Measurements from ENCODE around the gene GALNT2. TPM values are rescaled to one million over a fixed set of nuclear protein-coding genes. Genes with fewer than 3 reads are reported as not detected.
A peak's percentile ranks its signal among the peaks of the same experiment; 100 is the strongest.

Gene GALNT2
- total and polyA plus RNA-seq, 9 of the 15 experiments (the other 6 are each of a cell fraction or from before 2014, with no cell fraction given) = 1.6 to 106 (median 51.9) TPM

DNA sequence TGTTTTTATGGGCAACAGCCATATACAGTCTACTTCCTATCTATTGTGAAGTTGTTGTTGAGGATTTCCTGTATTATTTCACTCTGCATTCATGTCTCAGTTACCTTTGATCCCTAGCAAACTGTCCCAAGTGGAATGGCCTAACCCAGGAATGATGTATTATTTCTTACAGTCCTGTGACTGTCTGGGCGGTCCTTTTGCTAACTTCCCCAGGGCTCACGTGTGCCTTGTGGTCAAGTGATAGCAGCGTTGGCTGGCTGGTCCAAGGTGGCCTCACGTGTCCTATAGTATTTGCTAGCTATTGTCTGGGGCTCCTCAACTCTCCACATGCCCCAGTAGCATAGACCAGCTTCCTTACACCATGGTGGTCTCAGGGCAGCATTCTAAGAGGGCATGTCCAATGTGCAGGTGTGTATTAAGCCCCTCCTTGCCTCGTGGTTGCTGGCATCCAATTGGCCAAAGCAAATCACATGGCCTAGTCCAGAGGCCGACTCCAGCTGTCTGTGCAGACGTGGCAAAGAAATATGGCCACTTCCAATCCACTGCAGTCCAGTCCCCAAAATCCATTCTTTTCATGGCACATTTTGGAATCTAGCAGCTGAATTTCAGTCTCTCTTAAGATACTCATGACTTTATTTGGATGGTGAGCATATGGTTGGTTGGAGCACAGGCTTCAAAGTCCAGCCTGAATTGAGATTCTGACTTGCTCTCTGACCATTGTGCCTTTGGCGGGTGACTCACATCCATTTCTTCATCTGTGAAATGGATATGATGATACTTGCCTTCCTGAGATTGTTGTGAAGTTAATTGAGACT is 94.1 kb downstream of the GALNT2 start (continued):
- TF ChIP-seq SRSF7 (optimal IDR thresholded peaks at IDR 0.05; ENCODE audit: low read depth, low read length) = no peak
- no peak for TF ChIP-seq FOXA3 (CRISPR knock-in tag; conservative IDR thresholded peaks at IDR 0.05 in 1 of 2, IDR thresholded peaks at IDR 0.05 in 1 of 2)
- TF ChIP-seq TAF7 (tag; IDR thresholded peaks at IDR 0.05) = peak; percentile 55
- peak; percentile 87; the same call in 1 of the 2 replicates for TF ChIP-seq ZNF766 (CRISPR knock-in tag; conservative IDR thresholded peaks at IDR 0.05)
- TF ChIP-seq, protein P1, sequence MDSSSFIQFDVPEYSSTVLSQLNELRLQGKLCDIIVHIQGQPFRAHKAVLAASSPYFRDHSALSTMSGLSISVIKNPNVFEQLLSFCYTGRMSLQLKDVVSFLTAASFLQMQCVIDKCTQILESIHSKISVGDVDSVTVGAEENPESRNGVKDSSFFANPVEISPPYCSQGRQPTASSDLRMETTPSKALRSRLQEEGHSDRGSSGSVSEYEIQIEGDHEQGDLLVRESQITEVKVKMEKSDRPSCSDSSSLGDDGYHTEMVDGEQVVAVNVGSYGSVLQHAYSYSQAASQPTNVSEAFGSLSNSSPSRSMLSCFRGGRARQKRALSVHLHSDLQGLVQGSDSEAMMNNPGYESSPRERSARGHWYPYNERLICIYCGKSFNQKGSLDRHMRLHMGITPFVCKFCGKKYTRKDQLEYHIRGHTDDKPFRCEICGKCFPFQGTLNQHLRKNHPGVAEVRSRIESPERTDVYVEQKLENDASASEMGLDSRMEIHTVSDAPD (CRISPR knock-in tag; IDR thresholded peaks at IDR 0.05) = no peak
- peak; percentile 72; the same call in 1 of the 2 replicates for TF ChIP-seq HSF4 (CRISPR knock-in tag; IDR thresholded peaks at IDR 0.05; ENCODE audit: borderline replicate concordance)
- TF ChIP-seq ZNF282 (CRISPR knock-in tag; IDR thresholded peaks at IDR 0.05) = no peak
- TF ChIP-seq, protein P2, sequence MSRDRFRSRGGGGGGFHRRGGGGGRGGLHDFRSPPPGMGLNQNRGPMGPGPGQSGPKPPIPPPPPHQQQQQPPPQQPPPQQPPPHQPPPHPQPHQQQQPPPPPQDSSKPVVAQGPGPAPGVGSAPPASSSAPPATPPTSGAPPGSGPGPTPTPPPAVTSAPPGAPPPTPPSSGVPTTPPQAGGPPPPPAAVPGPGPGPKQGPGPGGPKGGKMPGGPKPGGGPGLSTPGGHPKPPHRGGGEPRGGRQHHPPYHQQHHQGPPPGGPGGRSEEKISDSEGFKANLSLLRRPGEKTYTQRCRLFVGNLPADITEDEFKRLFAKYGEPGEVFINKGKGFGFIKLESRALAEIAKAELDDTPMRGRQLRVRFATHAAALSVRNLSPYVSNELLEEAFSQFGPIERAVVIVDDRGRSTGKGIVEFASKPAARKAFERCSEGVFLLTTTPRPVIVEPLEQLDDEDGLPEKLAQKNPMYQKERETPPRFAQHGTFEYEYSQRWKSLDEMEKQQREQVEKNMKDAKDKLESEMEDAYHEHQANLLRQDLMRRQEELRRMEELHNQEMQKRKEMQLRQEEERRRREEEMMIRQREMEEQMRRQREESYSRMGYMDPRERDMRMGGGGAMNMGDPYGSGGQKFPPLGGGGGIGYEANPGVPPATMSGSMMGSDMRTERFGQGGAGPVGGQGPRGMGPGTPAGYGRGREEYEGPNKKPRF (IDR thresholded peaks at IDR 0.05; ENCODE audit: low read depth, low read length) = no peak
- TF ChIP-seq ZNF184 (CRISPR knock-in tag; IDR thresholded peaks at IDR 0.05) = no peak
- no peak for TF ChIP-seq EZH2 (IDR thresholded peaks at IDR 0.05; ENCODE audit: borderline replicate concordance, low read depth, low read length)
- TF ChIP-seq GABPB2 (CRISPR knock-in tag; conservative IDR thresholded peaks at IDR 0.05) = no peak
- no peak for TF ChIP-seq HLTF (IDR thresholded peaks at IDR 0.05)
- TF ChIP-seq, protein P3, sequence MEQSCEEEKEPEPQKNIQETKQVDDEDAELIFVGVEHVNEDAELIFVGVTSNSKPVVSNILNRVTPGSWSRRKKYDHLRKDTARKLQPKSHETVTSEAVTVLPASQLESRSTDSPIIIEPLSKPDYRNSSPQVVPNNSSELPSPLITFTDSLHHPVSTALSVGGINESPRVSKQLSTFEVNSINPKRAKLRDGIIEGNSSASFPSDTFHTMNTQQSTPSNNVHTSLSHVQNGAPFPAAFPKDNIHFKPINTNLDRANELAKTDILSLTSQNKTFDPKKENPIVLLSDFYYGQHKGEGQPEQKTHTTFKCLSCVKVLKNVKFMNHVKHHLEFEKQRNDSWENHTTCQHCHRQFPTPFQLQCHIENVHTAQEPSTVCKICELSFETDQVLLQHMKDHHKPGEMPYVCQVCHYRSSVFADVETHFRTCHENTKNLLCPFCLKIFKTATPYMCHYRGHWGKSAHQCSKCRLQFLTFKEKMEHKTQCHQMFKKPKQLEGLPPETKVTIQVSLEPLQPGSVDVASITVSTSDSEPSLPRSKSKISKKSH (CRISPR knock-in tag; IDR thresholded peaks at IDR 0.05) = no peak
- TF ChIP-seq NFATC3 (IDR thresholded peaks at IDR 0.05) = 0 out of 2 replicates have a peak, but pooled peaks have one; percentile 33
- TF ChIP-seq ZC3H4 (CRISPR knock-in tag; IDR thresholded peaks at IDR 0.05; ENCODE audit: borderline replicate concordance) = no peak
- no peak for TF ChIP-seq FOXM1 (IDR thresholded peaks at IDR 0.05; ENCODE audit: low read depth)
- no peak for TF ChIP-seq FOXM1 (CRISPR knock-in tag; IDR thresholded peaks at IDR 0.05; ENCODE audit: low read depth)
- peak; percentile 24; the same call in 1 of the 2 replicates for TF ChIP-seq GABPB1 (CRISPR knock-in tag; IDR thresholded peaks at IDR 0.05)
- TF ChIP-seq ZSCAN29 (IDR thresholded peaks at IDR 0.05) = no peak
- TF ChIP-seq ZNF699 (CRISPR knock-in tag; IDR thresholded peaks at IDR 0.05; ENCODE audit: insufficient replicate concordance) = no peak
- TF ChIP-seq DPF2 (IDR thresholded peaks at IDR 0.05) = no peak
- no peak for TF ChIP-seq ZNF77 (CRISPR knock-in tag; IDR thresholded peaks at IDR 0.05)
- TF ChIP-seq SREBF2 (CRISPR knock-in tag; IDR thresholded peaks at IDR 0.05) = no peak
- no peak for TF ChIP-seq GATAD2A (IDR thresholded peaks at IDR 0.05)
- no peak for TF ChIP-seq HDAC1 (IDR thresholded peaks at IDR 0.05)
- TF ChIP-seq ZBTB8A (IDR thresholded peaks at IDR 0.05; ENCODE audit: partially characterized antibody) = no peak

Data from K562 (cell line).